Activated naive CD8-positive, alpha-beta T cell treated with anti-CD3 and anti-CD28 coated beads, Interleukin-2, amount 50 U/mL, for 24 hours (primary cell): ENCODE measurements around the gene IGFBPL1.

Experiments
- ATAC-seq: fragments of 150-1000 bp; cut with Tn5 transposase; one replicate; pipeline ENCODE4 v1.10.0; 2021
- DNase-seq: peaks from one replicate; pipeline ENCODE4 v3.0.0; 2021
- H3K27ac Mint-ChIP-seq: one replicate; pipeline ENCODE4 v1.8.0; 2021; ENCODE audit warnings: mild to moderate bottlenecking, mixed read lengths
- H3K27me3 Mint-ChIP-seq: one replicate; pipeline ENCODE4 v1.8.0; 2021; ENCODE audit warnings: mixed read lengths
- H3K36me3 Mint-ChIP-seq: one replicate; pipeline ENCODE4 v1.8.0; 2021; ENCODE audit warnings: low read depth, mixed read lengths
- H3K4me1 Mint-ChIP-seq: one replicate; pipeline ENCODE4 v1.8.0; 2021; ENCODE audit warnings: mixed read lengths
- H3K4me3 Mint-ChIP-seq: one replicate; pipeline ENCODE4 v1.8.0; 2021; ENCODE audit warnings: mild to moderate bottlenecking, moderate library complexity, mixed read lengths
- H3K9me3 Mint-ChIP-seq: one replicate; pipeline ENCODE4 v1.8.0; 2021; ENCODE audit warnings: mixed read lengths

The IGFBPL1 gene

DNA sequence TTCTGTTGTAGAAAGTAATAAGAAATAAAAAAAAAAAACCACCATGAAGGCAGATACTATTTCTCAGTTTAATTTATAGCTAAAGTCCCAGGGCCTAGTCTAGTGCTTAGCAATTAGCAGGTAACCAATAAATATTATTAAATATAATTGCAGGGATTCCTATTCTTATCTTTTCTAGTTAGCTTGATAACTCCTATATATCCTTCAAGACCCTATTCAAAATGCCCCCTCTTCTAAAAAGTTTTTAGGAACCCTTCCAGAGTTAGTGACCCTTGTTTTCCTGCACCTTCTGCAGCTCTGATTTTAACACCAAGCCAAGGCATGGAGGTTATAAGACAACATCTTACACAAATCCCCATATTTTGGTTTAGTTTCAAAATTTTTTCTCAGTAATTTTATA, 56.4 kb downstream of the IGFBPL1 start:
- Mint-ChIP-seq H3K4me1 (no peaks in the 10 kb centered on the region), H3K27ac (no peak overlapping the region), H3K27me3 (peaks cover 4% of the 10 kb centered on the region), H3K9me3 (no peaks in the 10 kb centered on the region), H3K36me3 (no peaks in the 10 kb centered on the region), H3K4me3 (no peak overlapping the region)
- no peak for DNase-seq
- no peak for ATAC-seq

DNA sequence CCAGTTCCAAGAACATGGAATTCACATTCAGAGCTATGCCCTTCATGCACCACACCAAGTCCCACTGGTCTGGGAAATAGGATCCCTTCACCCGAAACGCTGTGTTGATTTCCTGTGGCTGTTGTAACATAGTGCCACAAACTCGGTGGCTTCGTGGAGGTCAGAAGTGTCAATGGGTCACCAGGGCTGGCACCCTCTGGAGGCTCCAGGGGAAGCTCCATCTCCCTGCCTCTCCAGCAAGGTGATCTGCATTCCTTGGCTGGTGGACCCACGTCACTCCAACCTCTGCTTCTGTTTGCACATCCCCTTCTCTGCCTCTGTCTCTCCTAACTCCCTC, 60.7 kb downstream of the IGFBPL1 start:
- Mint-ChIP-seq H3K27ac (no peak overlapping the region), H3K36me3 (no peaks in the 10 kb centered on the region), H3K9me3 (no peaks in the 10 kb centered on the region), H3K4me3 (no peak overlapping the region), H3K4me1 (no peaks in the 10 kb centered on the region), H3K27me3 (no peaks in the 10 kb centered on the region)
- no peak for ATAC-seq
- DNase-seq = no peak

DNA sequence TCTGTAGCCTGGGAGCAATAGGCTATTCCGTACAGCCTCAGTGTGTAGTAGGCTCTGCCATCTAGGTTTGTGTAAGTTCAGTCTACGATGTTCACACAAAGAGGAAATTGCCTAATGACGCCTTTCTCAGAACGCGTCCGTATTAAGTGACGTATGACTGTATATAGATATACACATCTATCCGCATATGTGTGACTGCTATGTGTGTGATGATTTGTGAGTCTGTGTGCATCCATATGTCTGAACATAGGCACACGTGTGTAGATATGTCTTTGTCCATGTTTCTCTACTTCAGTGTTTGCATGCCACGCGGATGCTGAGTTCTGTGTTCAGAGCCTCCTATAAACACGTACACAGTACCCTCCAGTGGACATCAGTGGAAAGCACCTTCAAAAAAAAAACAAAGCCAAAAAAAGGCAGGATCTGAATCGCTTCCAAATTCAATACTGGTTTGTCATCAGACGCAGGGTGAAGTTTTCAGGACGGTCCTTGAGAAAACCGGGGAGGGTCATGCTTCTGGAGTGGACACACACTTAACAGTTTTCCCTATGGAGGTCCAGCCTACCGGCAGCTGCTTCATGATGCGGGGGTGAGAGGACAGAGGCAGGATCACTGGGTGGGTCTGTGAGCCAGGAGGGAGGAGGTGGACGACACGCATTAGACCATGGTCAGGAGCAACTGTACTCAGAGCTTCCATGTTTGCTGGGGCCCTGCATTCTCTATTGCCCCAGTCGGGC, 61.2 kb downstream of the IGFBPL1 start:
- H3K27me3 Mint-ChIP-seq = no peaks in the 10 kb centered on the region
- no peaks in the 10 kb centered on the region for H3K9me3 Mint-ChIP-seq
- no peak overlapping the region for H3K27ac Mint-ChIP-seq
- ATAC-seq (peak; percentile 29), DNase-seq (no peak)
- no peaks in the 10 kb centered on the region for H3K36me3 Mint-ChIP-seq
- H3K4me3 Mint-ChIP-seq = peak overlapping the region; percentile 57
- no peaks in the 10 kb centered on the region for H3K4me1 Mint-ChIP-seq

DNA sequence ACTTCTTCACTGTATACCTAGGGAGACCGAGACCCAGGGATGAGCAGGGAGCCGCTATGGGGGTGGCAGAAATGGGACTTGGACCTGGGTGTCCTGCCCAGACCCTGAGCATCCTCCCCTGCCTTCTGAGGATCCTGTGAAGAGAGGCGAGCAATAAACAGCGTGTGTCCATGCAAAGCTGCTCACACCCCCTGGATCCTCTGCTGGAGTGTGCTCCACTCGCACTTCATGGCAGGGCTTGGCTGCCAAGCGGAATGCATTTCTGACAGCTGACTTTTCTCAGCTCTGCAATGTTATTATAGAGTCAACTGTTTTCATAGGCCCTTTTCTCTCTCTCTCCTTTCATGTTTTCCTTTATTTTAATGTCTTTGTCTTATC, 62.8 kb downstream of the IGFBPL1 start:
- H3K36me3 Mint-ChIP-seq = no peaks in the 10 kb centered on the region
- no peaks in the 10 kb centered on the region for H3K4me1 Mint-ChIP-seq
- DNase-seq (no peak), ATAC-seq (no peak)
- H3K4me3 Mint-ChIP-seq = no peak overlapping the region
- no peaks in the 10 kb centered on the region for H3K9me3 Mint-ChIP-seq
- no peak overlapping the region for H3K27ac Mint-ChIP-seq
- no peaks in the 10 kb centered on the region for H3K27me3 Mint-ChIP-seq

DNA sequence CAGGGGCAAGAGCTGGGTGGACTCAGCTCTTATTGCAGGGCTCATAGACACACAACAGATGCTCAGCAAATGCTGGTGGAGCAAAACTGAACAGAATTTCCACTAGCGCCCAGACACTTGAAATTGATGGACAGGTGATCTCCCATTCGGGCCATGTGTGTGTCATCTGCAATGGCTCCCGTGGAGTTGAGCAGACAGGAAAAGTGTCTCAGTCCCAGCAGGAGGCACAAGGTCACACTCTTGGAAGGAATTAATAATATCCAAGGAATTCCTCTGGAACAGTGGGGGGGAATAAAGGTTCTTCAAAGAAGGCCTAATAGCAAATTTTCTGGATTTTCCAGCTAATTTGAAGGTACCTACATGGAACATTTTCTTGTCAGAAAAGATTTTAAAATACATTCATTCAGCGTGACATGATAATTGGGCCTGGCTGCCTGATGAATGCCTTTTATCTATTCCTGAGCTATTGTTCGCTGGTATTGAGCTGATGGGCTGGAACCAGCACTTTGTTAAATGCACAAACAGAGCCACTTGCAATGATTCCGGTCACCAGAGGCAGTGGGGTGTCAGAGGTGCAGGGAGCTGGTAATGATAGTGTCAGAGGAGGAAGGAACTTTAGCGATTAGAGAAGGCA, 63.3 kb downstream of the IGFBPL1 start:
- Mint-ChIP-seq H3K27me3 (no peaks in the 10 kb centered on the region), H3K4me3 (no peak overlapping the region), H3K27ac (no peak overlapping the region), H3K36me3 (no peaks in the 10 kb centered on the region), H3K9me3 (no peaks in the 10 kb centered on the region), H3K4me1 (no peaks in the 10 kb centered on the region)
- ATAC-seq = no peak
- DNase-seq = no peak

DNA sequence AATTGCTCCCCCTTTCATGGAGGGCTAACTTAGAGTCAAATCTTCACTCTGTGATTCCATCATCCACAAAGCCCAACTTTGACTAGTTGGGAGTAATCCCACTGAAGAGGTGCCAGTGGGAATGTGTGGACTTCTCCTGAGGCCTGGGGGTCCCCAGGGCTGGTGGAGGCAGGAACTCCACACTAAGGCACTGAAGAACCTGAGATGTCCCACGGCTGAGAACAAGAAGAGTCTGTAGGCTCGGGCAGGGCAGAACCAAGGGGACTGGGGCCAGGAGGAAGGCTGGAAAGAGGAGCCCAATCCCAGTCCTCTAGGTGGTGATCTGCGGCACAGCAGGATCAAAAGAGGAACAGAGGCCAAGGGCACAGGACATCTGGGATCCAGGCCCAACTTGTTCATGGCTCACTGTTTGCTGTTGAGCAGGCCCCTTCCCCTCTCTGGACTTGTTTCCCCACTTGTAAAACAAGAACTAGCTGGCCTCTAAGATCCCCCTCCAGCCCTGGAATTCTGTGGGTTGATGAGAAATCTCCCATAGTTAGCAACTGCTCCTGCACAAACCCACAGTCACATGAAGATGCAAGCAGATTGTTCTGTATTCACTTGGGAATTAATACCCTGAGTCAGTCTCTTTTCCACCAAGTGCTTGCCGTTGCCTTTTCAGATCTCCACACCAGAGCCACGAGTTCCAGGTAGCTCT, 64.4 kb downstream of the IGFBPL1 start:
- no peaks in the 10 kb centered on the region for H3K4me1 Mint-ChIP-seq
- no peak overlapping the region for H3K27ac Mint-ChIP-seq
- no peak for ATAC-seq
- no peaks in the 10 kb centered on the region for H3K9me3 Mint-ChIP-seq
- no peak for DNase-seq
- H3K36me3 Mint-ChIP-seq = no peaks in the 10 kb centered on the region
- H3K27me3 Mint-ChIP-seq = no peaks in the 10 kb centered on the region
- H3K4me3 Mint-ChIP-seq = no peak overlapping the region

DNA sequence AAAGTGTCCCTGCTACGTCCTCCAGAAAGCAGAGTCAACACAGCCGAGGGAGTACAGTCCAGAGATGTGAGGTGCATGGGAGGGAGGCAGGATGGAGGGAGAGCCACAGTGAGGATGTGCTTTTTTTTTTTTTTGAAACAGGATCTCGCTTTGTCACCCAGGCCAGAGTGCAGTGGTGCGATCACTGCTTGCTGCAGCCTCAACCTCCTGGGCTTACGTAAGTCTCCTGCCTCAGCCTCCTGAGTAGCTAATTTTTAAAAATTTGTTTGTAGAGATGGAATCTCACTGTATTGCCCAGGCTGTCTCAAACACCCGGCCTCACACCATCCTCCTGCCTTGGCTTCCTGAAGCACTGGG, 65.0 kb downstream of the IGFBPL1 start:
- Mint-ChIP-seq H3K36me3 (no peaks in the 10 kb centered on the region), H3K4me1 (no peaks in the 10 kb centered on the region), H3K4me3 (no peak overlapping the region), H3K27ac (no peak overlapping the region), H3K9me3 (no peaks in the 10 kb centered on the region), H3K27me3 (no peaks in the 10 kb centered on the region)
- DNase-seq = no peak
- no peak for ATAC-seq

DNA sequence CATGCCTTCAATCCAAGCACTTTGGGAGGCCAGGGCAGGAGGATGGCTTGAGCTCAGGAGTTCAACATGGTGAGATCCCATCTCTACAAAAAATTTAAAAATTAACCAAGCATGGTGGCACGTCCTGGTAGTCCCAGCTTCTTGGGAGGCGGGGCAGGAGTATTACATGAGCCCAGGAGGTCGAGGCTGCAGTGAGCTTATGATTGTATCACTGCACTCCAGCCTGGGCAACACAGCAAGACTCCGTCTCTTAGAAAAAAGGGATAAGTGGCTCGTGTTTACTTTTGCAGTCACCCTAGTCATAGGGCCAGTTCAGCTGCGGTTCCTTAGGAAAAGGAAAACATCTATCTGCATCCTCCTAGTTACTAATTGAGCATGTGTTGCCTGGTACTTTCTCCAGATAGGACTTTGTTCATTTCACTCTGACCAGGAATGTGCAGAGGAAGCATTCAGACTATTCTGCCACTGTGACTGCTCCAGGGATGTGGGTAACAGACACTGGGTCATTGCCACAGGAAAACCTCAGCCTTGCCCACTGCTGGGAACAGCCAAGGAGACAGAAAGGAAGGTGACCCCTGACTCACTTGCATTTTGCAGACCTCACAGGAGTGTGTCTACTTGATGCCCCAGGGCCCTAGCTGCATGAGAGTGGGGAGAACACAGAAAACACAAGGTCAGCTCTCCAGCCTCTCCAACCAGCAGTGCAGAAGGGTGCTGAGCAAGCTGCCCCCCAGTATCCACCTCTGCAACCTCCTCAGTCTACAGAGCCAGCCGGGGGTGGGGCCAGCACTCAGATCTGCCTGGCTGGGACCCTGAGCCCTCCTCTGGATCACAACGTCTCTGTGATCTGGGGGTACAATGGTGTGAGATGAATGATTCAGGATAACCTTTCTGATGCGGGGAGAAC, 65.6 kb downstream of the IGFBPL1 start:
- H3K4me1 Mint-ChIP-seq = no peaks in the 10 kb centered on the region
- H3K27ac Mint-ChIP-seq = no peak overlapping the region
- H3K9me3 Mint-ChIP-seq = no peaks in the 10 kb centered on the region
- no peaks in the 10 kb centered on the region for H3K36me3 Mint-ChIP-seq
- H3K4me3 Mint-ChIP-seq = no peak overlapping the region
- no peak for ATAC-seq
- DNase-seq = no peak
- H3K27me3 Mint-ChIP-seq = no peaks in the 10 kb centered on the region

DNA sequence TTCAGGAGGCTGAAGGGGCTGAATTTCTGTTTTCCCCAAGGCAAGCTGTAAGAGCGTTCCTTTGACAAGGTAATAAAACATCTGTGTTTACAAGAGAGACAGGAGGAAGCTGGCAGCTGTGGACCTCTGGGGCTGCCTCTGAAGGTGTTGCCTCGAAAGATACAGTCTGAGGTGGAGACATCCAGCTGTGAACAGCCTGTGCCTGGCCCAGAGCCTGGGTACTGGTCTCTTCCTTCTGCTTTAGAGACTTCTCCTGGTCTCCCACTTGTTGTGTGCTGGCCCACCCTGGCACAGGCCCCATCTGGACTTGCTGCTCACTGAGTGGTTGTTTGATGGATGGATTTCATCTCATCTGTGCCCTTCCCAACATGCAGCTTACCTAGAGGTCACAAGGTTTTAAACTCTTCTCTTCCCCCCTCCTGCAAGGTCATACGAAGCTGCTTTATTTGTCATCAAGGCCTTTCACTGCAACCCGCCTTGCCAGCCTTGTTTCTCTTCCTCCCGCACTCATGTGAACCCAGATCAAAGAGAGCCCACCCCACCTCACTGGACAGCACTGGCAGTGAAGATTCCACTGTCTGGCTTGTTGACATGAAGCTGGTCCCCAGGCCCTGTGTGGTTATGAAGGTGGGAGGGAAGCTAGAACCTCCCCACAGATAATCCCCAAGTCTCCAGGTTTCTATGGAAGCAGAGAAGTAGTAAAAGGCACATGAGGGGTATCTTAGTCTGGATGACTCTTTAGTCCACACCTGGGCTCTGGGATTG, 66.7 kb downstream of the IGFBPL1 start:
- H3K36me3 Mint-ChIP-seq = no peaks in the 10 kb centered on the region
- no peaks in the 10 kb centered on the region for H3K27me3 Mint-ChIP-seq
- no peak for ATAC-seq
- H3K27ac Mint-ChIP-seq = no peak overlapping the region
- H3K4me3 Mint-ChIP-seq = no peak overlapping the region
- DNase-seq = no peak
- H3K9me3 Mint-ChIP-seq = no peaks in the 10 kb centered on the region
- no peaks in the 10 kb centered on the region for H3K4me1 Mint-ChIP-seq

DNA sequence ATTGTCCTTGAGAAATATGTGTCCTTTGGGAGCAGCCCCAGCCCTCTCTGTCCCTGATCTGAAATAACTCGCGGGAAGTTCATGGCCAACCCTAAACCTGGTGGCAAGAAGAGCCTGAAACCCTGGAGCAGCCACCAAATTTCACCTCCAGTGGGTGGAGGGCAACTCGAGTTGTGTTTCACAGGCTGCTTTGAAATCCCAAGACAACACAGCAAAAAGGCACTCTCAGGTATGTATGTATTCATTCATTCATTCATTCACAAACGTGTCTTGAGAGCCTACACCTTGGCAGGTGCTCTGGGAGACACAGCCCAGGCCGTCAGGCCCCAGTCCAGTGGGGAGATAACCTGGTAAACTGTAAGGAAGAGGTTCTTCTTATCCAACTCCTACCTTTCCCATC, 67.4 kb downstream of the IGFBPL1 start:
- Mint-ChIP-seq H3K4me3 (no peak overlapping the region), H3K27me3 (no peaks in the 10 kb centered on the region), H3K4me1 (no peaks in the 10 kb centered on the region), H3K27ac (no peak overlapping the region), H3K9me3 (no peaks in the 10 kb centered on the region), H3K36me3 (no peaks in the 10 kb centered on the region)
- no peak for ATAC-seq
- no peak for DNase-seq
